Measurements from ENCODE around the gene EXOC6.

GRCh38 chr10:93072225-93072712 is 223.9 kb downstream of the EXOC6 start:
- TF ChIP-seq CTCF (IDR thresholded peaks at IDR 0.05) = no peak
- TF ChIP-seq POLR2AphosphoS5 (IDR thresholded peaks at IDR 0.05) = no peak
- TF ChIP-seq EP300 (IDR thresholded peaks at IDR 0.05) = no peak
- TF ChIP-seq POLR2A (IDR thresholded peaks at IDR 0.05; ENCODE audit: low read depth) = no peak
